ENCODE results near the gene MTMR6.

Gene MTMR6

GRCh38 chr13:25280396-25280795 is 6.9 kb downstream of the MTMR6 start:
- no peak for DNase-seq (ENCODE audit: low read depth)
- no peak for TF ChIP-seq CTCF (conservative IDR thresholded peaks at IDR 0.05; ENCODE audit: low read length)
- no peak overlapping the region for H3K4me3 ChIP-seq (ENCODE audit: low read length)

DNA sequence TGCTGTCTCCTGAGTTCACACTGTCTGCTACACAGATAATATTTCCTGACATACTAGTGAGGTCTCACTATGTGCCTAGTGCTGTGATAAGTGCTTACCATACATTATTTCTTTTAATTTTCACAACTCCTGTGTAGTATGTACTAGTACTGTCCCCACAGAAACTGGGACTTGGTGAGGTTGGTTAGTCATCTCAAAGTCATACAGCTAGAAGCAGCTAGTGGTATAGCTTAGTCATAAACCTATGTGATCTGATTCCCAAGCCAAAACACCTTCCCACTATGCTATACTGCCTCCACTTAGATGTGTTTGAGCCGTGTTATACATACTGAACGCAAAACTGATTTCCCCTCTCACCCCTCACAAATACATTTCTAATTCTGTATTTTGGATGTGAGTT is 10.5 kb downstream of the MTMR6 start:
- no peak for TF ChIP-seq CTCF (conservative IDR thresholded peaks at IDR 0.05; ENCODE audit: low read length)
- no peak overlapping the region for H3K4me3 ChIP-seq (ENCODE audit: low read length)
- no peak for DNase-seq (ENCODE audit: low read depth)

GRCh38 chr13:25268561-25268960 is 18.7 kb downstream of the MTMR6 start:
- no peak for TF ChIP-seq CTCF (conservative IDR thresholded peaks at IDR 0.05; ENCODE audit: low read length)
- DNase-seq (ENCODE audit: low read depth), result no peak
- H3K4me3 ChIP-seq (ENCODE audit: low read length), result no peak overlapping the region

DNA sequence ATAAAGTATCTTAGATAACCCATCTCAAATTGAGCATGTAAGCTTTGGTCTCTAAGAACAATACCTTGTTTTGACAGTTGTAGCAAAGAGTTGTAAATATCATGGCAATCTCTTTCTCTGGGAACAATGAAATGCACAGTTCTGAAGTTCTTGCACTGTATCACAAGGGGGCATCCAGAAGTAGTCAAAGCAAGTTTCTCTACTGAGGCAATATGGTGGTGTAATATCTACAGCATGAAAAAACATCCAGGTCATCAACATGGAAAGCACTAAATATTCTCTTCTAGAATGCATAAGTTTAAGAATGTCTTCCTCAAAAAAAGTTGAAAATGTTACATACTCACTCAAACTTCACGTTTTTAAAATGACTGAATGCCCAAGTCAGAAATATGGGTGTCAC is 19.6 kb downstream of the MTMR6 start:
- TF ChIP-seq CTCF (conservative IDR thresholded peaks at IDR 0.05; ENCODE audit: low read length), result peak; percentile 39; the same call in 1 of the 2 replicates
- H3K4me3 ChIP-seq (ENCODE audit: low read length), result no peak overlapping the region
- DNase-seq (ENCODE audit: low read depth), result peak; percentile 12

- no peak overlapping the region for H3K4me3 ChIP-seq (ENCODE audit: low read length)
- no peak for TF ChIP-seq CTCF (conservative IDR thresholded peaks at IDR 0.05; ENCODE audit: low read length)
- no peak for DNase-seq (ENCODE audit: low read depth)
These were observed 20.6 kb downstream of the MTMR6 start for GRCh38 chr13:25266706-25267105.

- no peak for DNase-seq (ENCODE audit: low read depth)
- H3K4me3 ChIP-seq (ENCODE audit: low read length), result no peak overlapping the region
- TF ChIP-seq CTCF (conservative IDR thresholded peaks at IDR 0.05; ENCODE audit: low read length), result no peak
These were observed 25.0 kb downstream of the MTMR6 start for GRCh38 chr13:25262261-25262660.

GRCh38 chr13:25253702-25254101 is 33.6 kb downstream of the MTMR6 start:
- H3K4me3 ChIP-seq (ENCODE audit: low read length), result no peak overlapping the region
- peak; percentile 10 for DNase-seq (ENCODE audit: low read depth)
- no peak for TF ChIP-seq CTCF (conservative IDR thresholded peaks at IDR 0.05; ENCODE audit: low read length)

All from AG10803 (cell line).